ENCODE results near the gene CPNE6.
A peak's percentile ranks its signal among the peaks of the same experiment; 100 is the strongest.
"Not testable (repeated sequence)": the region's sequence is repeated elsewhere in the genome, so short reads cannot be mapped to it uniquely, and the experiment has no call there.

Gene CPNE6

DNA sequence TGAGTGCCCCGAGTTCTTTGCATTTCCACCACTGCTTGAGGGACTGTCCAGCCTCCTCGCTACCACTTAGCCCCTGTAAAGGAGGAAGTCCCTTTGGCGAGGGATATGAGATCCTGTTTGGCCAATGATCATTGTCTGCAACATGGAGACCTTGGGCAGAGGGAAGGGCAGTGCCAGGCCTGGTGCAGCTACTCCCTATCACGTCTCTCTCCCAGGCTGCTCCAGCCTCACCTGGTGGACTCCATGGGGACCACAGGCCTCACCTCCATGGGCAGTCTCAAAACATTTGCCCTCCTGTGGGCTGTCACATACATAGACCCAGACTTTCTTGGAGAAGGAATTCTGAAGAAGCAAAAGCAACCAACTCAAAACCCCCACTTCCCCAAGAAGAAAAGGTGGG is 35.6 kb upstream of the CPNE6 start:
- H3K79me2 ChIP-seq (ENCODE audit: control insufficient read depth, insufficient read depth, low read length); H2BK5ac ChIP-seq (ENCODE audit: low read length); H4K5ac ChIP-seq (ENCODE audit: low read length); H3K79me1 ChIP-seq (ENCODE audit: low read length); H3K23ac ChIP-seq (ENCODE audit: low read length); H3K4ac ChIP-seq (ENCODE audit: low read depth, low read length); DNase-seq; H3K4me1 ChIP-seq (ENCODE audit: control insufficient read depth, low read depth, low read length); H3K27ac ChIP-seq (ENCODE audit: low read depth, low read length); H3K18ac ChIP-seq (ENCODE audit: low read length); H3K27me3 ChIP-seq (ENCODE audit: insufficient read depth, low read length, poor library complexity); H3K4me2 ChIP-seq (ENCODE audit: low read length); H2BK120ac ChIP-seq (ENCODE audit: low read depth, low read length); H2AK5ac ChIP-seq (ENCODE audit: low read length); H4K8ac ChIP-seq (ENCODE audit: low read depth, low read length); H3K36me3 ChIP-seq (ENCODE audit: control insufficient read depth, insufficient read depth, low read length); H3K4me3 ChIP-seq (ENCODE audit: low read length); H2BK15ac ChIP-seq (replicated peaks; ENCODE audit: low read depth): not testable (repeated sequence)
- Histone ChIP-seq H3K56ac (ENCODE audit: low read length) (peak overlapping the region; percentile 86), H3K9ac (ENCODE audit: low read length) (peak overlapping the region; percentile 47)
- no CpG with 5 or more reads among the region's 4 CpGs for WGBS (ENCODE audit: extremely low coverage, insufficient coverage, low lambda C conversion rate)

DNA sequence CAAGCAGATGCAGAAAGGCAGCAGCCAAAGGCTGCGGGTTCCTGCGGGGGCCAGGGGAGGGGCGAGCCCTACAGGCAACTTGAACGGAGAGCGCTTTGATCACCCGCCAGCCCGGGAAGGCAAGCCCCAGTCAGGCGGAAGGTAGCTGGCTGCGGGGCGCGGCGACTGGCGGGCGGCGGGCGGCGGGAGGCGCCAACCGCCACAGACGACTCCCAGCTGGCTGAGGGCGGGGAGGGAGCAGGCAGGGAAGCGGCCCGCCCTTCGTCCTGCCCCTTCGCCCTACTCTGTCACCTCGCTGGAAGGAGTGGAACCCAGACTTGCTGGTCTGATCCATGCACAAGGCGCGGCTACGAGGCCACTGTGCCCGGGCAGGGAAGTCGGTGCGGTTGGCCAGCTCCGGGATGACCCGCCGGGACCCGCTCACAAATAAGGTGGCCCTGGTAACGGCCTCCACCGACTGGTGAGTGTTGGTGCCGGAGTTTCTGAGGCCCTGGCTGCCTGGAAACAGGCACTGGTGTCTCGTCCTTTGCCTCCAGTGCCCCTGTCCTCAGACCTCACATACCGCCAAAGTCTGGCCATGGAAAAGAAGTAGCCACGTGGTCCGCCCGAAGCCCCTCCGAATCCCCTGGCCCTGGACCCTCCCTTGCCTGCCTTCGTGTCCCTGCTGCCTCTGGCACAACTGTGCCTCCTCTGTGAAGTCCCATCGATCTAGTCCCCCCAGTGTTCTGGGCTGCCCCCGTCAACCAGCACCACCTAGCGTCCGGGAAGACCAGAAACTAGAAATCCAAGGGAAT is 35.0 kb upstream of the CPNE6 start:
- Histone ChIP-seq H3K27me3 (ENCODE audit: insufficient read depth, low read length, poor library complexity) (no peaks in the 10 kb centered on the region), H3K18ac (ENCODE audit: low read length) (no peak overlapping the region), H2BK5ac (ENCODE audit: low read length) (no peak overlapping the region), H3K4me2 (ENCODE audit: low read length) (peak overlapping the region; percentile 43), H3K4me3 (ENCODE audit: low read length) (peak overlapping the region; percentile 6), H3K4me1 (ENCODE audit: control insufficient read depth, low read depth, low read length) (no peaks in the 10 kb centered on the region), H3K27ac (ENCODE audit: low read depth, low read length) (no peak overlapping the region), H2BK120ac (ENCODE audit: low read depth, low read length) (no peak overlapping the region), H2AK5ac (ENCODE audit: low read length) (no peak overlapping the region), H3K9ac (ENCODE audit: low read length) (peak overlapping the region; percentile 76), H3K23ac (ENCODE audit: low read length) (no peak overlapping the region), H3K79me2 (ENCODE audit: control insufficient read depth, insufficient read depth, low read length) (no peaks in the 10 kb centered on the region), H3K56ac (ENCODE audit: low read length) (peak overlapping the region; percentile 86), H4K8ac (ENCODE audit: low read depth, low read length) (no peak overlapping the region), H3K4ac (ENCODE audit: low read depth, low read length) (no peak overlapping the region), H2BK15ac (replicated peaks; ENCODE audit: low read depth) (no peak overlapping the region), H3K36me3 (ENCODE audit: control insufficient read depth, insufficient read depth, low read length) (no peaks in the 10 kb centered on the region), H3K79me1 (ENCODE audit: low read length) (no peaks in the 10 kb centered on the region), H4K5ac (ENCODE audit: low read length) (no peak overlapping the region)
- WGBS (ENCODE audit: extremely low coverage, insufficient coverage, low lambda C conversion rate) = no CpG with 5 or more reads among the region's 50 CpGs
- DNase-seq = peak; percentile 89

DNA sequence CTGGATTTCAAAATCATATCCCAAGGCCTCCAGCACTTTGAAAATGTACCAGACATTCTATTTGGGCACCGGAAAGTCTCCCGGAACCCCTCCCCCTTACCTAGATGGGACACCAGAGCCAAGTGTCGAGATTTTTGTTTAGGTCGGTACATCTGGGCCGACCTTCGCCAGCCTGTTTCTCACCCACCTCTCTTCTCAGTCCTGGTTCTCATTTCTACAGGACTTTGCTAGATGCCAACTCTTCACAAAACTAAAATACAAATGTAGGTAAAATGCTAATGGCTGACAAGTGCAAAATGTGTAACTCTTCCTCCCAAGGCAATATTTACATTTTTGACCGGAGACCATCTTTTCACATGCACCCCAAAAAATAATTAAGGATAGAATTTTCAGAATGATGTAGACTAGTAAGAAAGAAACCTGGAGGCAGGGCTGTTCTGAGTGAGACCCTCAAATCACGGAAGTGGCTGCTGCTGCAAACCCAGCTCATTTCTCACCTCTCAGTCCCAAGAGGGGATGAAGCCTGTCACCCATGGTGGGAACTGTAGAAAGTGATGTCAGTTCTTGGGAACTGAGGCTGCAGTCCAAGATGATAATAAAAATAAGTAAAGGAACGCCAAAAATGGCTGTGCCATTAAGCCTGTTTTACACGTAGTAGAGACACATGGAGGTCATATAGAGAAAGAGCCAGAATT is 34.3 kb upstream of the CPNE6 start:
- H3K79me2 ChIP-seq (ENCODE audit: control insufficient read depth, insufficient read depth, low read length); H4K8ac ChIP-seq (ENCODE audit: low read depth, low read length); H2AK5ac ChIP-seq (ENCODE audit: low read length); H4K5ac ChIP-seq (ENCODE audit: low read length); H3K4me3 ChIP-seq (ENCODE audit: low read length); H3K18ac ChIP-seq (ENCODE audit: low read length); DNase-seq; H2BK15ac ChIP-seq (replicated peaks; ENCODE audit: low read depth); H2BK5ac ChIP-seq (ENCODE audit: low read length); H3K79me1 ChIP-seq (ENCODE audit: low read length); H3K56ac ChIP-seq (ENCODE audit: low read length); H3K23ac ChIP-seq (ENCODE audit: low read length); H3K27me3 ChIP-seq (ENCODE audit: insufficient read depth, low read length, poor library complexity); H3K27ac ChIP-seq (ENCODE audit: low read depth, low read length); H3K4me1 ChIP-seq (ENCODE audit: control insufficient read depth, low read depth, low read length); H3K4me2 ChIP-seq (ENCODE audit: low read length); H3K4ac ChIP-seq (ENCODE audit: low read depth, low read length); H3K36me3 ChIP-seq (ENCODE audit: control insufficient read depth, insufficient read depth, low read length); H2BK120ac ChIP-seq (ENCODE audit: low read depth, low read length): not testable (repeated sequence)
- no CpG with 5 or more reads among the region's 10 CpGs for WGBS (ENCODE audit: extremely low coverage, insufficient coverage, low lambda C conversion rate)
- H3K9ac ChIP-seq (ENCODE audit: low read length) = peak overlapping the region; percentile 38

DNA sequence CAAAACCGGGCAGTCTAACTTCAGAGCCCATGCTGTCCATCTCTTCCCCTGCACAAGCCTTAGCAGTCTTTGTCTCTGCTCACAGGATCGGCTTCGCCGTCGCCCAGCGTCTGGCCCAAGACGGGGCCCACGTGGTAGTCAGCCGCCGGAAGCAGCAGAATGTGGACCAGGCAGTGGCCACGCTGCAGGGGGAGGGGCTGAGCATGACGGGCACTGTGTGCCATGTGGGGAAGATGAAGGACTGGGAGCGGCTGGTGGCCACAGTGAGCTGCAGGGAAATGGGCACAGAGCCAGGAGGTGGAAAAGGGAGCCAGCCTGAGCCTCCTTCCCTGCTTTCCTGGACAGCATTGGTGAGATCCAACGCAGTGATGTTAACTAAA is 33.7 kb upstream of the CPNE6 start:
- WGBS (ENCODE audit: extremely low coverage, insufficient coverage, low lambda C conversion rate) = no CpG with 5 or more reads among the region's 14 CpGs
- Histone ChIP-seq H2BK15ac (replicated peaks; ENCODE audit: low read depth) (no peak overlapping the region), H4K5ac (ENCODE audit: low read length) (no peak overlapping the region), H2BK5ac (ENCODE audit: low read length) (no peak overlapping the region), H3K23ac (ENCODE audit: low read length) (no peak overlapping the region), H3K27me3 (ENCODE audit: insufficient read depth, low read length, poor library complexity) (no peaks in the 10 kb centered on the region), H3K79me1 (ENCODE audit: low read length) (no peaks in the 10 kb centered on the region), H3K36me3 (ENCODE audit: control insufficient read depth, insufficient read depth, low read length) (no peaks in the 10 kb centered on the region), H2BK120ac (ENCODE audit: low read depth, low read length) (no peak overlapping the region), H3K9ac (ENCODE audit: low read length) (no peak overlapping the region), H2AK5ac (ENCODE audit: low read length) (no peak overlapping the region), H4K8ac (ENCODE audit: low read depth, low read length) (no peak overlapping the region), H3K4me3 (ENCODE audit: low read length) (no peak overlapping the region), H3K4me2 (ENCODE audit: low read length) (no peak overlapping the region), H3K4ac (ENCODE audit: low read depth, low read length) (no peak overlapping the region), H3K4me1 (ENCODE audit: control insufficient read depth, low read depth, low read length) (no peaks in the 10 kb centered on the region), H3K79me2 (ENCODE audit: control insufficient read depth, insufficient read depth, low read length) (no peaks in the 10 kb centered on the region), H3K27ac (ENCODE audit: low read depth, low read length) (no peak overlapping the region), H3K56ac (ENCODE audit: low read length) (no peak overlapping the region), H3K18ac (ENCODE audit: low read length) (no peak overlapping the region)
- DNase-seq = no peak

DNA sequence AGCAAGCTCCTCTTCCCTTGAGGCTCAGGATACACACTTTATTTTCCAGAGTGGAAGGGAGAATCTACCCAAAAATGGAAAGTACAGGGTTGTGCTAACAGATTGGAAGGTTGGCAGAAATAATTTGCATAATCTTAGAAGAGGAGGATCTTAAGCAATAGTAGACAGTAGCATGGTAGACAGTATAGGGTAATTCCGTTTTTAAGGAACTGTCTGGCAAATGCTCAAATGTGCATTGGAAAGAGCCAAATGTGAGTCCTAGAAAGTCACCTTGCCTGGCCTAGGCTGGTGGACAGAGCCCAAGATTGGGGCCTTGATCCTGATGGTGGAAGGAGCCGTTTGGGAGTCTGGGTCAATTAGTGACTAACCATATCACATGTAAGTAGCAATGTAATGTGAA is 32.7 kb upstream of the CPNE6 start:
- no peaks in the 10 kb centered on the region for H3K36me3 ChIP-seq (ENCODE audit: control insufficient read depth, insufficient read depth, low read length)
- no peaks in the 10 kb centered on the region for H3K79me1 ChIP-seq (ENCODE audit: low read length)
- H3K4me2 ChIP-seq (ENCODE audit: low read length) = no peak overlapping the region
- H3K4me3 ChIP-seq (ENCODE audit: low read length) = no peak overlapping the region
- no peak overlapping the region for H4K8ac ChIP-seq (ENCODE audit: low read depth, low read length)
- no CpG with 5 or more reads among the region's 2 CpGs for WGBS (ENCODE audit: extremely low coverage, insufficient coverage, low lambda C conversion rate)
- H3K56ac ChIP-seq (ENCODE audit: low read length) = no peak overlapping the region
- H3K9ac ChIP-seq (ENCODE audit: low read length) = no peak overlapping the region
- no peak overlapping the region for H2BK15ac ChIP-seq (replicated peaks; ENCODE audit: low read depth)
- H3K79me2 ChIP-seq (ENCODE audit: control insufficient read depth, insufficient read depth, low read length) = no peaks in the 10 kb centered on the region
- H3K18ac ChIP-seq (ENCODE audit: low read length) = no peak overlapping the region
- no peaks in the 10 kb centered on the region for H3K27me3 ChIP-seq (ENCODE audit: insufficient read depth, low read length, poor library complexity)
- H4K5ac ChIP-seq (ENCODE audit: low read length) = no peak overlapping the region
- no peak overlapping the region for H2AK5ac ChIP-seq (ENCODE audit: low read length)
- H2BK5ac ChIP-seq (ENCODE audit: low read length) = no peak overlapping the region
- H2BK120ac ChIP-seq (ENCODE audit: low read depth, low read length) = no peak overlapping the region
- H3K4me1 ChIP-seq (ENCODE audit: control insufficient read depth, low read depth, low read length) = no peaks in the 10 kb centered on the region
- no peak overlapping the region for H3K4ac ChIP-seq (ENCODE audit: low read depth, low read length)
- DNase-seq = no peak
- H3K27ac ChIP-seq (ENCODE audit: low read depth, low read length) = no peak overlapping the region
- no peak overlapping the region for H3K23ac ChIP-seq (ENCODE audit: low read length)

Measured in mesendoderm (in vitro differentiated cells).